ENCODE results near the gene TGM4.

TGM4 gene

DNA sequence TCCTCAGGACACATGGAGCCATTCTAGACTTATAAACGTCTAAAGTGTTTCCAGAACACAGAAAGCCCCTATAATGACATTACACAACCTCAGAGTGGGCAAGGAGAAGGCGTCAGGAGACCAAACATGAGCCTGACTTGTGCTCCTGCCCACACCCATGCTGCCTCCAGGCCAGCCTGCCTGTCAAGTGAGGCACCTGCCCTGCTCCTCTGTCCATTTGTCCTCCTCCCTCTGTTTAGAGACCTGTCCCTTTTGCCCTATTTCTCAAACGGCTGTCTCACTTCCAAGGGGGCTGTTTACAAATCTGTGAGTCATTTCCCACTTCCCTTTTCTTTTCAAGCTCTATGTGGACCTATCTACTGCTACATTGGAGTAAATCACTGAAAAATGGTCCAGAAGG, 80.6 kb downstream of the TGM4 start:
- peak; percentile 45 for DNase-seq (ENCODE audit: low spot score)

DNA sequence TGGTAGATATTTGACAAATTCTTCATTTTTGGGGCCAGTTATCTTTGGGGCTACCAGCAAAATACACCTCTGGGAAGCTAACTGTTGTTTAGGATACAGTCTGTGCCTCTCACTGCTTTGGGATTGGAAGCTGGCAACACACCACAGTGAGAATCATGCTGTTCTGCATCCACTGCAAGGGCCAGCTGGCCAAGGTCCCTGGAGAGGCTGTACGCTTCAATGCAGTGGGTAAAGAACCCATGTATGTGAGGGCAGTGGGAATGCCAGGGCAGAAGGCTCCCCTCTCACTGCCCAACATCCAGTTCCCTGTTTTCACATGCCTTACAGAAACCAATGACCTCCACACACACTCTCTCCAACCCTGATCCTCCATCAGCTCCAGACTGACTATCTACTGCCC, 81.5 kb downstream of the TGM4 start:
- no peak for DNase-seq (ENCODE audit: low spot score)

DNA sequence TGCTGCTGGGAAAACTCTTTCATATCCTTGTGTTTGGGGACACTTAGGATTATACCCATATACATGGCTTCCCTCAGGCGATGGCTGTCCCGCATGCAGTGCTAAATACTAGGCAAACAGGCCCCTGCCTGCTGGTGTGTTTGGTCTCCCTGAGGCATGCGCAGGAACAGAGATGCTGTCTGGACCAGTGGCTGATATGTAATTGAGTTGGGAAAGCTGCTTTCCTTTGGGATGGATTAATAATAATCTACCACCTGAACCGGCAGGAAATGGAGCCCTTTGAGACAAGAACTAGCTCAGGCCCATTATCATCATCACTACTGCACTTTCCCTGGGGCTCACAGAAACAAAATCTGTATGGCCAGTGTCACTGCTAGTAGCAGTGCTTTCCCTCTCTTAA, 83.6 kb downstream of the TGM4 start:
- no peak for DNase-seq (ENCODE audit: low spot score)

DNA sequence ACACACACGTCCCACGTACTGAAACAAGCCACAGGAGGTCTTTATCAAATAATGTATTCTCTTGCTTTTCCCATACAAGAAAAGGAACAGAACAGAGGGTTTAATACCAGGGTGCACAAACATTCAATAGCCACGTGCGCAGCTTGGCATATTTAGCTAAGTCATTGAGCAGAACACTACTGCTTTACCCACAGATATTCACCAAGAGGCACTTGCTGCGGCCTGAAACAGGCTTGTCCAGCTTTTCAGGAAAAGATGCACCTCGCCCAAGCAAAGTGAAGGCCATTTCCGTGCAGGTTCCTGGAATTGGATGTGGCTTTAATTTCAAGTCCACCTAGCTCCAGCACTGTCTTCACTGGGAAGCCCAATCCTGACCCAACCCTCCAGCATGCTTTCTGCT, 84.0 kb downstream of the TGM4 start:
- DNase-seq (ENCODE audit: low spot score): no peak

DNA sequence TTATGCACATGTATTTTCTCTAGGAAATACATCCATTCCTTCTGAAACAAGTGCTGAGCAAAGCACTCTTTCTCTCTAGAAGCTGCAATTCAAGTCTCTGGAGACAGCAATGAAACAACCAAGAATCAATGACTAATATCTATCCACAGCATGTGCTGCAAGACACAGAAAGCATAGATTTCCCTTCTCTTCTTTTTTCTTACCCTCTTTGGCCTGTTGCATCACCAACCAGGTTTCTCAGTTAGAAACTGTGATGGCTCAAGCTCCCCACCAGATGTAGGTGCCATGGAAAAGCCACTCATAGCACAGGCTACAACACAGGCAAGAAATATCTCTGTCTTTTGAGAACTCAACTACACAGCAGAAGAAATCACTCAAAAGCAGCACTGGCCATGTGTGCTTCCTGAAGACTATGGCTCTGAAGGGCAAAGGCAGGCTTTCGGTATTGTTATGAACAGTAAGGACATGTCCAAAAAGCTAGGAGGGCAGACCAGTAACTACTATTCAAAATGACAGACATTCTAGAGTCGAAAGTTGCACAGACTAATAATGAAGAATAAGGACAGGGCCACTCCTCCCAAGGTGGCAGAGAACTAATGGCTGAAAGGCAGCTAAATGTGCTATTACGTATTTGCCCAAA, 86.1 kb downstream of the TGM4 start:
- DNase-seq (ENCODE audit: low spot score): no peak

DNA sequence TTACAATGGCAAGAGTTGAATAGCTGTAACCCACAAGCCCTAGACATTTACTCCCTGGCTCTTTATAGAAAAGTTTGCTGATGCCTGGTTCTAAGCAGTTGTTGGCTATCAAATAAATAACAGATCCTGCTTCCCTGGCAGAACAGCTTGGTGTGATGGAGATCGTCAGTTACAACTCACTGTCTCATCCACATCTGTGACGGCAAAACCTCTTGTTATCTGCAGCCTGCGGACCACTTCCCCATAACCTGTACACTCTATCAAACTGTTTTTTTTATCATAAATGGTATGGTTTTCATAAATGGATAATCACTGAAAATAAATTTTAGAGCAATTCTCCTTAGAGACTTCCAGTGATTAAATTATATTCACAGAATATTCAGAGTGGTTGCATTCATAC, 87.5 kb downstream of the TGM4 start:
- DNase-seq (ENCODE audit: low spot score): no peak

DNA sequence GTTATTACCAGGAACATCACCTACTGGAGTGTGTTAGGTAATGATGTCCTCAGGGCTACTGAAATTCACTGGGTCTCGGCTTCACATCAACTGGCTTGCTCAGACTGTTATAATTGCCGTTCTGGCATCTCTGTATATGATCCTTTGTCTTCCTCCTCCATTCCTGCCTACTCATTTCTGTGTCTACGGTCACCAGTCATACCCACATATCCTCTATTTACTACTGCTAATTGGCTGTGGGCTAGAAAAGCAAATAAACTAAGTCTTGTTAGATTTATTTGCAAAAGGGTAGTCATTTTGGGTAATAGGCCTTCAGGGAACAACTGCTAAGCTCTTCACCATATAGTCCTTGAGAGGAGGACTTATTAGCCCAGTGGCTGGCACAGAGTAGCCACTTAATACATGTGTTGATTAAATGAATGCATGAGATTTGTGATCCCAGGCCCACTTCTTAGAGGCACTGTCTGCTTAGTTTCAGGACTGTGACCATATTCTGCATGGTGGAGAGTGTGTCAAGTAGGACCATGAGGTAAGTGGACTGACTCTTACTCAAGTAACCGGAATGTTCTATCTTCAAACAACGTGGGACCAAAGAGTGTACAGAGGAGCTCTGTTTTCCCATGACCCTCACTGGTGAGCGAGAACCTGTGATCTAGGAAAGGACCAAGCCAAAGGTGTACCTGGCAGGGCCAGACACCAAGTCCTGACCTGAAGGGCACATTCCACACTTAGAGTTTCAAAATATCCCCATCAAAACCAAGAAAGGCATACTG, 88.4 kb downstream of the TGM4 start:
- DNase-seq (ENCODE audit: low spot score): no peak

DNA sequence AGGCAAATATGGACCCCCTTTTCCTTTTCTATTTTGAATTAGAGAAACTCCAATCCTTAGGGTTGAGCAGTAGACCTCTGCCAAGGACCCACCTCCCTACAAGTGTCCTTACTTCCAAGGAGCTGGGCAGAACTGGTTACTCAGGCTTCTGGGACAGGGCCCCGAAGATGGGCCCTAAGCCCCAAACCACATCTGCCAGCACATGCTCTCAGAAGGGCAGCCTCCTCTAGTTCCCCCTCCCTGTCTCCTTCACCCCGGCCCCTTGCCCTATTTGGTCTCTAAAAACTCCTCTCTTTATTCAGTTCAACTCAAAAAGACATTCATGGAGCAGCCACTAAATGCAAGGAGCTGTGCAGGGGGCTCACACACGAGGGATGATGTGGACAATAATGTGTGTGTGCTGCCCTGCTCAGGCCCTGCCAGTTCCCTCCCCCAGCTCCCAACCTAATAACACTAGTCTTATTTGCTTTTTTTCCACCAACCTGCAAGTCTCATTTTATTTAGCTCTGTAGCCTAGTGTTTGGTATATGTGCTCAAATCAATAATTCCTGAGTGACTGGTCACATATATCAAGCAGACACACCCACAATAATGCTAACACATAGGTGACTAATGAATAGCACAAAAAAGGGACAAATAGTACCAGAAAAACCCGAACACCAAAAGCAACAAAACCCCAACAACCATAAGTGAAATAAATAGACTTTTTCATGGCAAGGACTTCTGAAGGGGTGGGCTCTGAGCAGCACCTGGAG, 89.3 kb downstream of the TGM4 start:
- DNase-seq (ENCODE audit: low spot score): no peak

Data from kidney tubule cell (primary cell).